Neural cell (in vitro differentiated cells): ENCODE results near the gene TNFAIP1.

Experiments used
- EP300 ChIP-seq: fragments of 450-650 bp; conservative IDR thresholded peaks from 2 replicates; pipeline ENCODE4 v1.6.1; 2014; ENCODE audit warnings: antibody characterized with exemption, mild to moderate bottlenecking, moderate library complexity; ENCODE audit not compliant: poor library complexity, severe bottlenecking
- EZH2 ChIP-seq: fragments of 200-600, 300-800 bp; shearing (Covaris generic), sonication (generic); IDR thresholded peaks from 2 replicates; pipeline ENCODE4 v1.6.1; 2014; ENCODE audit warnings: antibody characterized with exemption, low read length, borderline replicate concordance, mild to moderate bottlenecking; ENCODE audit not compliant: insufficient read depth, poor library complexity, severe bottlenecking
- TF ChIP-seq, protein P1 (sequence below): fragments of 450-650 bp; IDR thresholded peaks from 2 replicates; pipeline ENCODE4 v1.5.1; 2014; ENCODE audit warnings: antibody characterized with exemption, mild to moderate bottlenecking, moderate library complexity; ENCODE audit not compliant: poor library complexity, severe bottlenecking

DNA sequence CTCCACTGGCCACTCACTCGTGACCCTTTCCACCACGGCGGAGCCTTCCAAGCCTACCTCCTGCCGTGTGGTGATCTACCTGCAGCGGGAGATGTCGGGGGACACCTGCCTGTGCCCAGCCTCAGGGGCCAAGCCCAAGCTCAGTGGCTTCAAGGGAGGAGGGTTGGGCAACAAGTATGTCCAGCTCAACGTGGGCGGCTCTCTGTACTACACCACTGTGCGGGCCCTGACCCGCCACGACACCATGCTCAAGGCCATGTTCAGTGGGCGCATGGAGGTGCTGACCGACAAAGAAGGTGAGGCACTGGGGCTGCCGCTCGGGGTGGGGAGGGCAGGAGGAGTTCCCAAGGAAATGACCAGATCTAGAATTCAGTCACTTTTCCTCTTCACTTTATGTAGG lies 3.9 kb downstream of the TNFAIP1 start:
- TF ChIP-seq, protein P1, sequence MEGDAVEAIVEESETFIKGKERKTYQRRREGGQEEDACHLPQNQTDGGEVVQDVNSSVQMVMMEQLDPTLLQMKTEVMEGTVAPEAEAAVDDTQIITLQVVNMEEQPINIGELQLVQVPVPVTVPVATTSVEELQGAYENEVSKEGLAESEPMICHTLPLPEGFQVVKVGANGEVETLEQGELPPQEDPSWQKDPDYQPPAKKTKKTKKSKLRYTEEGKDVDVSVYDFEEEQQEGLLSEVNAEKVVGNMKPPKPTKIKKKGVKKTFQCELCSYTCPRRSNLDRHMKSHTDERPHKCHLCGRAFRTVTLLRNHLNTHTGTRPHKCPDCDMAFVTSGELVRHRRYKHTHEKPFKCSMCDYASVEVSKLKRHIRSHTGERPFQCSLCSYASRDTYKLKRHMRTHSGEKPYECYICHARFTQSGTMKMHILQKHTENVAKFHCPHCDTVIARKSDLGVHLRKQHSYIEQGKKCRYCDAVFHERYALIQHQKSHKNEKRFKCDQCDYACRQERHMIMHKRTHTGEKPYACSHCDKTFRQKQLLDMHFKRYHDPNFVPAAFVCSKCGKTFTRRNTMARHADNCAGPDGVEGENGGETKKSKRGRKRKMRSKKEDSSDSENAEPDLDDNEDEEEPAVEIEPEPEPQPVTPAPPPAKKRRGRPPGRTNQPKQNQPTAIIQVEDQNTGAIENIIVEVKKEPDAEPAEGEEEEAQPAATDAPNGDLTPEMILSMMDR, result no peak
- no peak for TF ChIP-seq EP300
- no peak for TF ChIP-seq EZH2
